Daoy (cell line): Measurements from ENCODE around the gene KLHL36. TPM values are rescaled to one million over a fixed set of nuclear protein-coding genes. Genes with fewer than 3 reads are reported as not detected.
"Not testable (repeated sequence)": the region's sequence is repeated elsewhere in the genome, so short reads cannot be mapped to it uniquely, and the experiment has no call there.

Source experiments
- DNase-seq: peaks from one replicate; pipeline ENCODE4 v3.0.0-alpha.2; 2015; ENCODE audit warnings: low read depth
- total RNA-seq: library from RNA; depleted of rRNA; stranded (reverse); fragments of >200 nt; shearing (Covaris generic); gene quantifications from 2 replicates; pipeline ENCODE4 v1.2.3, GENCODE V29; 2014

Gene KLHL36
- total RNA-seq, 1 experiment from 2014 or later: 20.5 TPM

- DNase-seq: no peak
These were observed 31.8 kb upstream of the KLHL36 start for GRCh38 chr16:84616515-84616914.

GRCh38 chr16:84617041-84617790 is 31.1 kb upstream of the KLHL36 start:
- peak; percentile 28 for DNase-seq

GRCh38 chr16:84617791-84618580 is 30.3 kb upstream of the KLHL36 start, which contains the start of gene COTL1:
Gene COTL1, minus strand, starts transcription at chr16:84618078. Its CDS starts 164 bp downstream, at chr16:84617914.
- peak; percentile 98 for DNase-seq

GRCh38 chr16:84618581-84619460 is 29.5 kb upstream of the KLHL36 start:
- peak; percentile 96 for DNase-seq

GRCh38 chr16:84620913-84621312 is 27.4 kb upstream of the KLHL36 start:
- not testable (repeated sequence) for DNase-seq

- no peak for DNase-seq
These were observed 22.8 kb upstream of the KLHL36 start for GRCh38 chr16:84625556-84625955.

GRCh38 chr16:84628226-84628731 is 20.0 kb upstream of the KLHL36 start:
- no peak for DNase-seq

GRCh38 chr16:84629580-84629979 is 18.7 kb upstream of the KLHL36 start:
- no peak for DNase-seq

- DNase-seq: no peak
These were observed 18.3 kb upstream of the KLHL36 start for GRCh38 chr16:84630009-84630408.

GRCh38 chr16:84630446-84631152 is 17.7 kb upstream of the KLHL36 start:
- DNase-seq: no peak

GRCh38 chr16:84631153-84631466 is 17.2 kb upstream of the KLHL36 start:
- DNase-seq: no peak

- DNase-seq: no peak
These were observed 16.4 kb upstream of the KLHL36 start for GRCh38 chr16:84631886-84632285.

- not testable (repeated sequence) for DNase-seq
These were observed 15.4 kb upstream of the KLHL36 start for GRCh38 chr16:84632862-84633261.

- DNase-seq: no peak
These were observed 14.7 kb upstream of the KLHL36 start for GRCh38 chr16:84633622-84634021.

GRCh38 chr16:84635702-84636101 is 12.6 kb upstream of the KLHL36 start:
- no peak for DNase-seq

- no peak for DNase-seq
These were observed 10.6 kb upstream of the KLHL36 start for GRCh38 chr16:84637709-84638108.

GRCh38 chr16:84638231-84638806 is 10.0 kb upstream of the KLHL36 start:
- DNase-seq: no peak

- no peak for DNase-seq
These were observed 8.2 kb upstream of the KLHL36 start for GRCh38 chr16:84640145-84640544.

GRCh38 chr16:84641643-84642358 is 6.5 kb upstream of the KLHL36 start:
- DNase-seq: no peak

- DNase-seq: peak; percentile 68
These were observed 5.1 kb upstream of the KLHL36 start for GRCh38 chr16:84643180-84643583.
